NCI-H524 treated with DMSO at 0.1 percent for 48 hours (cell line): ENCODE results near the gene SOX30.

Experiments used
- DNase-seq: peaks from one replicate; lab custom pipeline; 2025; lab: John Stamatoyannopoulos, UW

Gene SOX30

GRCh38 chr5:157607371-157608161, 44.7 kb downstream of the SOX30 start:
- no peak for DNase-seq

DNA sequence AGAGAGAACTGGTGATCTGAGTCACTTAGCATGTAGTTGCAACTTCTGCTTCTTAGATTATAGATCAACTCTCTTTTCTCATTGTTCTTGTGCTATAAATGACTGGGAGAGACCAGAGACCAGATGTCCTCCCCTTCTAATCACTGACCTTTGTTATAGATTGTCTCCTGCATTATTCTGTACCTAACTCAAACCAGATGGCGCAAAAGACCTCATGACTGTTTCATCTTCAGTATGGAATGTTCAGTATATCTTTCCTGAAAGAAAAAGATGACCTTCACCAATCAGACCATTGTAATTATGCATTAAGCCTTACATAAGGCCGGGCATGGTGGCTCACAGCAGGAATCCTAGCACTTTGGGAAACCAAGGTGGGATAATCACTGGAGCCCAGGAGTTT, 46.2 kb downstream of the SOX30 start:
- DNase-seq = no peak

DNA sequence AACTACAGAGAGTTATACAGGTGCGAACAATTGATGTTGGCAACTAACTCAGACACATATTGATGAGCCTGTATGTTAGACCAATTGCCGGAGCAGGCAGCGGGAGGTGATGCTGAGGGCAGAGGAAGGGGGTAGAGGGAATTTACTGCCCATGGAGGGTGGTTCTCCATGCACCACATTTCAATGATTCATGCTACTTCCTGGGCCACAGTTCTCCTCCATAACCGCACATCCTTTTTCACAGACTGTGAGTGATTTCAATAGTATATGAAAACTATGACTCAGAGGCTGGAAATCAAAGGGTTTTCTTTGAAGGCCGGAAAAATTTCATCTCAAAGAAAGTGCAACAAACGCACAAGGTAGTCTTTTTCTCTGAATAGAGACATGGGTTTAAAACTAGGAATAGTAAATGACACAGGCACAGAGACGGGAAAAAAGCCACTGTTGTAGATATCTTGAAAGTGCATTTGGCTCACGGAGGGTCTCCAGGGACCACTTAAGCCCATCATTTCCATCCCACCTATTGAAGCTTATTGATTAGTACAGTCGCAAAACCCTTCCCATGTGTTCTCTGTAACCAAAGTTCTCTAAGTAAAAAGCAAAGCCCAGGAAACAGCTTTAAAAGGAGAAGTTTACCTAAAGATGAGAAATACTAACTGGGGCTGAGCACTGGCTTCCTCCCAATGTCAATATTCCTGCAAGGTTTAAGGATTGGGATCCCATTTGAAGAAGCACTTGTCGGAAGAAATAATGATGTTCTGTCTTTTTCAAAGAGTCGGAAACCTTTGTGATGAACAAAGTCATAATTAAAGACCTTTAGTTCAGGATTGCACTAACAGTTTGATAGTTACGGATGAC, 48.7 kb downstream of the SOX30 start:
- no peak for DNase-seq

DNA sequence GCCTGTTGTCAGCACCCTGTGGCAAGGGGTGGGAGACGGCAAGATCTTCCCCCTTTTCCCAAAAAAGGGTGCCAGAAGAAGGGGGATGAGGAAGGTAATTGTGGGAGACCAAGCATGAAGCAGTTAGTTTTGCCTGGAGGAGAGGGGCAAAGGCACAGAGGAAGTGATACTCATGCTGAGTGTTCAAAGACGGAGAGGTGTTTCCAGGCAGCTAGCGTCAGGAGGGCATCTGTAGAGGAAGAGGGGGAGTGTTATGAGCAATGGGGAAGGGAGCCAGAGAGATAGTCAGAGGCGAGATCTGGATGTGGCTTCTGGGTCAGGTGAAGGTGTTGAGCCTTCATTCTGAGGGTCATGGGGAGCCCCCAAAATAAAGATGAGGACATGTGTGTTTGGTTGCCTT, 49.7 kb downstream of the SOX30 start:
- DNase-seq = no peak

DNA sequence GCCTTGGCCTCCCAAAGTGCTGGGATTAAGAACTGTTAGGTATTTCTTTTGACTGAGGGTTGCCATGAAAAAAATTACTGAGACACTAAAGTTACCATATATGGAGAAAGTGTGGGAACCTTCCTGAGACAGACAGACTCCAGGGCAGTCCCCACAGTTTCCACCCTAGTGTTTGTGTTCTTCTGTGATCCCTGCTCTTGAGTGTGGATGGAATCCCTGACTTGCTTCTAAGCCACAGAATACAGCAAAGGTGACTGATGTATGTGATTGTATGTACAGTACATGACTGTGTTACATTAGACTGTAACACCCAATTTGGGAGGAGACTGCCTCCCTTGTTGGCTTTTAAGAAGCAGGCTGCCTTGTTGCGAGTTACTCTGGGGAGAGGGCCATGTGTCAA, 52.0 kb downstream of the SOX30 start:
- no peak for DNase-seq

DNA sequence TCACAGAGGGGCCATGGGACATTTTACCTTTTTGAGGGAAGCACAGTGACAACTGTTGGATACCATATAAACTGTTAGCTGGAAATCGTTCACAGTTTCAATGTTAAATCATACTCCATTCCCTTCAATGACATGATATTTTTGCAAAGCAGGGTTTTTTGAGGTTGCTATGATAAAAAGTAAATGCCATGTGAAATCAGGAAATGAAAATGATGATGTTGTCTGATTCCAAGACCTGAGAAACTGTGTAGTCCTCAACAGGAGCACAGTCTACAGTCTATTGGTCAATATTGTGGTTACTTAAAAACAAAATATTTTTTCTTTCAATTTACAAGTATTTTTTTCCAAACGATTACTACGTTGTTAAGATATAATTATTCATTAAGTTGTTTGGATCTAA, 52.7 kb downstream of the SOX30 start:
- DNase-seq = no peak

DNA sequence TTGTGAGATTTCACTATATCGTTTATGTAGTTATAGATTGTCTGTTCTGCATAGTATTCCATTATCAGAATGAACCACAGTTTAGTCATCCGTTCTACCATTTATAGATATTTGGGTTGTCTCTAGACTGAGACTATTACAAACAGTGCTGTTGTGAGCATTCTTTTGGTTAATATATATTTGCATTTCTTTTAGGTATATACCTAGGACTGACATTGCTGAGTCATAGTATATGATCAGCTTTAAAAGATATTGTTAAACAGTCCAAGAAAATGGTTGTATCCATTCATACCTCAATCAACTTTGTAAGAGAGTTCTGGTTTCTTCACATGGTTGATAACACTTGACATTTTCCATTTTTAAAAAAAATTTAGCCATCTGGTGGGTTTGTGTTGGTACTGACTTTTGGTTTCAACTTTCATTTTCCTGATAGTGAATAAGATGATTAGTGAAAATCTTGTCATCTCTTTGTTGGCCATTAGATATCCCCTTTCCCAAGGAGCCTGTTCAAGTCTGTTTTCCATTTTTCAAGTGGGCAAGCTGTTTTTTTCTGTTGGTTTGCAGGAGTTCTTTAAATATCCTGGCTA, 53.8 kb downstream of the SOX30 start:
- no peak for DNase-seq

- DNase-seq = no peak
Measured at GRCh38 chr5:157597277-157597676, 55.0 kb downstream of the SOX30 start.

DNA sequence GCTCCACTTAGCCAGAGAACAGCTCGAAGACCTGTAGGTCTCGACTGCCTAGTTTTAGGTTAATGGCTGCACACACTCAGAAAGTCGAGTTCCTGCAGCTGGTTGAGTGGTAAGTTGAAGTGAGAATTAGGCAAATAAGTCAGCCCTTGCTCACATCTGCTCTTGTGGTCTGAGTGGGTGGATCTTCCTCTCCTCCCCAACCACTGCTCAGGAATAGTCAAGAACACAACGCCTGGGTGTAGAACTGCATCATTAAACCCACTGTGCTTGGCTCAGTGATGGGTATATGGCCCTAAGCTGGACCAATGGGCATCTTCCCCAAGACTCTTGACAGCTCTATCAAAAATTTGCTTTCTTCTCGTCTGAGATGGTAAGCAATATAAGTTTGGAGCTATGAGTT, 55.8 kb downstream of the SOX30 start:
- DNase-seq = no peak

DNA sequence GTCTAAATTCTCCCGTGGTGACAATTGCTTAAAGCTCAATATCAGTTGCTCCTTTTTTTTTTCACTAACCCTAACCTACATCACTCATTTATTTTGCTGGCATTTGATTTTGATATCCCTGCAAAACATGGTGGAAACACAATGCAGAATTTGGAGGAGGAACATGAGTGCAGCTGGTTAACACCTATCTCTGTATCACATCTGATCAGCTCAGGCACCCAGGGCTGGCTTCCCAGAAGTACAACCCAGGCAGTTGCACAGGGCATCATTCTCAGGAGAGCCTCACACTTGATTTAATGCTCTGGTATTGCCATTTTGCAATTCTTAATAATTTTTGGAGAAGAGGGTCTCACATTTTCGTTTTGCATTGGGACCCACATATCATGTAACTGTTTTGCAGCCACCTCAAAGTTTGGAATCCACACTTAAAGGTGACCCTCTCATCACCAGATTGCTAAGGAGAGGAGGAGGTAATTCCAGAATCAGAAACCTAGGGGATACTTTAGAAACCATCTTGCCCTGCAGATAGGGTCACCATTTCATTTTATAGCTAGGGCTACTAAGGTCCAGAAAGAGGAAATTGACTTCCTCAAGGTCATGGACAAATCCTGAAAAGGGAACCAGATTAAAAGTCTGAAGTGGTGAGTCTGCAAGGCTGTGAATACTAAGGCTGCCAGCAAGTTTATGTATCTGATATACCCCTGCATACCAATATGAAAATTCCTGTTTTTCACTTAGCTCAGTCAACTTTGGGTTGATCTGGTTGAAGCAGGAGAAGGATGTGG, 57.4 kb downstream of the SOX30 start:
- no peak for DNase-seq

GRCh38 chr5:157594257-157594656, 58.0 kb downstream of the SOX30 start:
- DNase-seq = no peak

DNA sequence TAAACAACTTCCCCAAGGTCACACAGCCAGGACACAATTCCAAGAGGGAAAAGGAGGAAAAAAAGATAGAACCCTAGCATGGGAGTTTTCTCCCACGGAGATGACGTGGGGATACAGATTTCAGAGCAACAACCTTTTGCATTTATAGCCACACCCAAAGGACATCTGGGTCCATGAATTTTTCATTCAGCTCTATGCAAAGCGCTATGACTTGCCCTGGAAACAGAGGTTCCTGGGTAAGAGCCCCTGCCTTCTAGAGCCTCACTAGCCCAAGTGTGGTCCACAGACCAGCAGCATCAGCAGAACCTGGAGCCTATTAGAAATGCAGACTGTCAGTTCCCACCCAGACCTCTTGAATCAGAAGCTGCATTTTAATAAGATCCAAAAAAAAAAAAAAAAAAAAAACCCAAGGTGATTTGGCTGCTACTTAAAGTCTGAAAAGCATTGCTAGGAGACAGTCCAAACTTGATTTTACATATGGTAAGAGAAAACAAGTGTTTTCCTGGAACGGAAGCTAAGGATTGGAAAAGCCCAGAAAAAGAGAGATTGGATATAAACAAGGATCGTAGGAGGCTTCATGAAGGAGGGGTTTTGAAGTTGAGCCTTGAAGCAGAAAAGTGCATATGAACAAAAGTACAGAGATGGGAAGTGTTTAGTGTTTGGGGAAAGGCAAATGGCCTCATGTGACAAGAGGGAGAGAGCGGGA, 59.0 kb downstream of the SOX30 start:
- no peak for DNase-seq

DNA sequence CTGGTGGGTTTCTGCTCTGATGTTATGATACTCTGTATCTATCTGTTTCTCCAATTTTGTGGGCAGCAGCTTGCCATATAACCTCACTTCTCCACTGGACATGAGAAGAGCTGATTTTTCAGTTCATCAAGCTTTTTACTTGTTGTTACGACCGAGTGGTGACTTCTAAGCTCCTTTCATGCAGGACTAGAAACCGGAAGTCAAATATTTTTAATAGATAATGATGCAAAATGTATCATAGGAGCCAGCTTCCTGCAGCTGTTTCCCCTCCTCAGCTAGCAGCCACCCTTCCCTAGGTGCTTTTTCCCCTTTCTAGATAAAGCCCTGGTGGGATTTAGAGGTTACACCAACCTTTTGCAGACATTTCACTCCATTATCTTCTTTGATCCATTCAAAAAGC, 59.6 kb downstream of the SOX30 start:
- DNase-seq = no peak

DNA sequence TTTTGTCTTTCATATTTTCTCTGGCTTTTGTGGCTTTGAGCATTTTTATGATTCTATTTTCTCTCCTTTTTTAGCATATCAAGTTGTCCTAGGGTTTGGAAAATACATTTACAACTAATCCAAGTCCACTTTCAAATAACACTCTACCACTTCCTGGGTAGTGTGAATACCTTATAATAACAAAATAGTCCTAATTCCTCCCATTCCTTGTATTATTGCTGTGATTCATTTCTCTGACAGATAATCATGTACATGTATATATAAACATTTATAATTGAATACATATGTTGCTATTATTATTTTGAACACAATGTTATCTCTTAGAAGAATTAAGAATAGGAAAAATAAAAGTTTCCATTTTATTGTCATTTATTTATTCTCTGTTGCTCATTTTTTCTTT, 61.8 kb downstream of the SOX30 start:
- DNase-seq = no peak

DNA sequence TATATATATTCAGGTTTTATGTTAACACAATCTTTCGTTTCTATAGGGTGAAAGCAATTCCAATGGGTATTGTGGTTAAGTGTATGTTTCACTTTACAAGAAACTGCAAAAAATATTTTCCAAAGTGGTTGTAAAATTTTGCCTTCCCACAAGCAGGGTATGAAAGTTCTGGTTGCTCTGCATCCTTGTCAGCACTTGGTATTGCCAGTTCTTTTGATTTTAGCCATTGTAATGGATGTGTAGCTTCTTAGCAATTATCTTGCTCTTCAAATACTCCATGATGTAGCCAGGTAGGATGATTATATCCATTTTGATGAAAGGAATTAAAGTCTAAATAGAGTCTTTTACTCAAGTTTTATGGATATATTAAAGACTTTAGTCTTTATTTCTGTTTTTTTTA, 67.6 kb downstream of the SOX30 start:
- no peak for DNase-seq

- DNase-seq = no peak
Measured at GRCh38 chr5:157582731-157583620, 69.3 kb downstream of the SOX30 start.

DNA sequence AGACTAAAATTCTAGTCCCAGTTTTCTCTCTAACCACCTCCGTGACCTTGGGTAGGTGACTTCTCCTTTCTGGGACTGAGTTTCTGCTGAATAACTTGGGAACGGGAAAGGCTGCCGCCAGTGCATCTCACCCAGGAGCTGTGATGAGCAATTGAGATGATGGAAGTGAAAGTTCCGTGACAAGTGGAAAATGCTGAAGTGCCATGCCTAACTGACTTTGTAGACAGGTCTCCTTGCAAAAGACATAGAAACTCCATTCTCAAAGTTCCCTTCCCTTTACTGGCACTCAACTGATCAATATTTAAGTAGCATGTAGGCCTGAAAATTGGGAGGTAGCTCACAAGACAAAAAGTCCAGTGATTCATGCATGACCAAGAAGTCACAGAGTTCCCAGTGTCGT, 70.3 kb downstream of the SOX30 start:
- DNase-seq = no peak

GRCh38 chr5:157578079-157578780, 74.0 kb downstream of the SOX30 start:
- DNase-seq = no peak

GRCh38 chr5:157576678-157577077, 75.6 kb downstream of the SOX30 start:
- DNase-seq = no peak
